ENCODE data around the gene CEP112.

- TF ChIP-seq ZFX (IDR thresholded peaks at IDR 0.05; ENCODE audit: borderline replicate concordance) (no peak), CTCF (IDR thresholded peaks at IDR 0.05) (no peak)
These were observed 534.6 kb downstream of the CEP112 start for GRCh38 chr17:65657251-65657828.
